ENCODE measurements around the gene CBX2. TPM values are rescaled to one million over a fixed set of nuclear protein-coding genes. Genes with fewer than 3 reads are reported as not detected.
A peak's percentile ranks its signal among the peaks of the same experiment; 100 is the strongest.

CBX2 gene
- total RNA-seq, 4 donors from 2014 or later = 2.4 to 5.9 (median 4.5) TPM

DNA sequence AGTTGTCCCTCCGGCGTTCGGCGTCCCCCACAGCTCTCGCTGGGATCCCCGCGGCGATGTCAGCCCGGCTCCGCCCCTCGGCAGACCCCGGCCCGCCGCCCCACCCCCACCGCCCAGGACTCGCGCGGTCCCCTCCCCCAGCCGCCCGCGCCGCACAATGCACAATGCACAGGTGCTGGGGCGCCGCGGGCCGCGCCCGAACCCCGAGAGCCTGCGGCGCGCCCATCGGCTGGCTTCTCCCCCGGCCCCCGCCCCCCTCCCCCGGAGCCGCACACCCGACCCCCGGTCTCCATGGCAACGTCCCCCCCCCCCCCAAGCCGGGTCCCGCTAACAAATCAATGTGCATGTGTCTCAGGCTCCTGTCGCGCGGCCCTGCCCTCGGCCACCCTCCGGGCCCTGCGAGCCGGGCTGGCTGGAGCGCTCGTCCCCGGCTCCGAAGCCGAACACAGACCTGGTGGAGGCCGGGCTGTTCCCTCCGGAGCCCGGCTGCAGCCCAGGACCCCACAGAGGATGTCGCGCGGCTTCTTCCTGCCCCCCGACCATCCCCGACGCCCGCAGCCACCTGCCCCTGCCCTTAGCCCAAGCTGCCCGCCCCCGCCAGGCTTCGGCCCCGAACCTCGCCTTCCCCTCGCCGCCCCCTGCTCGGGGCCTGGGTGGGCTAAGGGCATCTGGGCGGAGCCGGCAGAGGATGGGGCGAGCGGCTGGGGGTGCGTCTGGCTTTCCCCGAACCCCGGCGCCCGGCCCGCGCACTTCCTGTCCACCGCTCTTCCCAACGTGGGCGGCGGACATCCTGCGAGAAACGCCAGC lies 19.7 kb downstream of the CBX2 start:
- peaks cover 0 to 10% (median 0%) of the 10 kb centered on the region in 3 donors for H3K36me3 ChIP-seq
- H3K27ac ChIP-seq = peak overlapping the region in 3 of 4 donors; percentile 56 to 86 (median 72)
- no peaks in the 10 kb centered on the region for H3K9me3 ChIP-seq
- TF ChIP-seq EP300 (IDR thresholded peaks at IDR 0.05) = no peak
- no peak for TF ChIP-seq POLR2A (IDR thresholded peaks at IDR 0.05)
- TF ChIP-seq, protein P1, sequence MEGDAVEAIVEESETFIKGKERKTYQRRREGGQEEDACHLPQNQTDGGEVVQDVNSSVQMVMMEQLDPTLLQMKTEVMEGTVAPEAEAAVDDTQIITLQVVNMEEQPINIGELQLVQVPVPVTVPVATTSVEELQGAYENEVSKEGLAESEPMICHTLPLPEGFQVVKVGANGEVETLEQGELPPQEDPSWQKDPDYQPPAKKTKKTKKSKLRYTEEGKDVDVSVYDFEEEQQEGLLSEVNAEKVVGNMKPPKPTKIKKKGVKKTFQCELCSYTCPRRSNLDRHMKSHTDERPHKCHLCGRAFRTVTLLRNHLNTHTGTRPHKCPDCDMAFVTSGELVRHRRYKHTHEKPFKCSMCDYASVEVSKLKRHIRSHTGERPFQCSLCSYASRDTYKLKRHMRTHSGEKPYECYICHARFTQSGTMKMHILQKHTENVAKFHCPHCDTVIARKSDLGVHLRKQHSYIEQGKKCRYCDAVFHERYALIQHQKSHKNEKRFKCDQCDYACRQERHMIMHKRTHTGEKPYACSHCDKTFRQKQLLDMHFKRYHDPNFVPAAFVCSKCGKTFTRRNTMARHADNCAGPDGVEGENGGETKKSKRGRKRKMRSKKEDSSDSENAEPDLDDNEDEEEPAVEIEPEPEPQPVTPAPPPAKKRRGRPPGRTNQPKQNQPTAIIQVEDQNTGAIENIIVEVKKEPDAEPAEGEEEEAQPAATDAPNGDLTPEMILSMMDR (IDR thresholded peaks at IDR 0.05) = no peak
- H3K4me3 ChIP-seq = peak overlapping the region; percentile 41 to 76 (median 70)
- peaks cover 14 to 74% of the 10 kb centered on the region in 2 donors for H3K27me3 ChIP-seq
- peaks cover 4 to 68% (median 46%) of the 10 kb centered on the region in 4 donors for H3K4me1 ChIP-seq
- no peak for DNase-seq (ENCODE audit: low spot score in 2 of 2)
- WGBS, 2 donors = 1% methylated on average over 15 to 20 of the region's 89 CpGs

DNA sequence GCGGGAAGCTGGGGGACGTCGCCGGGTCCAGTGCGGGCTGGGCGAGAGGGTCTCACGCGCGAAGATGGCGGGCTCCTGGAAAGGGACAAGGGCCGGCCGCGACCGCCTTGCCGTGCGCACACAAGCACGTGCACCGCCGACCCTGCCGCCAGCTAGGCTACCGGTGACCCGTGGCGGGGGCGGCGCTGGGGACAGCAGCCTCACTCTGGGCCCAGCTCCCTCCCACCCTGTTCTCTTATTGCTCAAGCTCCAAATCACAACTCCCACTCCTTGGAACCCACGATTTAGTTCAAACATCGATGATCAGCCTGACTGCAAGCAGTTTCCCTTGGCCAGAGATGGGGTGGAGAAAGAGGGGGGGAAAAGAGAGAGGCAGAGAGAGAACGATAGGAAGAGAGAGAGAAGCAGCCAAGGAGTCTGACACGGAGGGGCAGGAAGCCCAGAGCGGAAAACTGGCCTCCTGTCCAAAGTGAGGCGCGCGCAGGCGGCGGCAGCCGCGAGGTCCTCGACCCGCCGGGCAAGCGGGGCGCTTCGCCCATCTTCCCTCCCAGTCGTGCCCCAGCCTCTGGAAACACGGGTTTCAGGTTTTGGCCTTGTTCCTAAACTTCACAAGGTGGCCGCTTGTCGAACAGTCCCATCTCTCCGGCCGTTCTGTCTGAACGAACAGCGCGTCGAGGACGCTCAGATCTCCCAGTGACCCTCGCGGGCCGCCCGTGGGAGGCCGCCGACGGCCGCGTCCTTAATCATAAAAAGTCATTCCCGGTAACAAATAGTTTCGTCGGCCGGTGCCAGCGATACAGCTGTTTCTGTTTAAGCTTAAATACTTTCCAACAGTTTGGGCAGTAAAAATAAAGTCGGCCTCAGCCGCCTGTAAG lies 20.6 kb downstream of the CBX2 start:
- TF ChIP-seq, protein P1 (IDR thresholded peaks at IDR 0.05) = no peak
- TF ChIP-seq POLR2A (IDR thresholded peaks at IDR 0.05) = no peak
- TF ChIP-seq EP300 (IDR thresholded peaks at IDR 0.05) = peak in 1 of 2 donors; percentile 57
- no peak for DNase-seq (ENCODE audit: low spot score in 2 of 2)
- Histone ChIP-seq H3K36me3 (peaks cover 0 to 10% (median 0%) of the 10 kb centered on the region in 3 donors), H3K27me3 (peaks cover 14 to 74% of the 10 kb centered on the region in 2 donors), H3K4me1 (peaks cover 4 to 68% (median 41%) of the 10 kb centered on the region in 4 donors), H3K4me3 (peak overlapping the region in 3 of 4 donors; percentile 28 to 76 (median 73)), H3K27ac (no peak overlapping the region), H3K9me3 (no peaks in the 10 kb centered on the region)
- 2% methylated on average over 57 to 62 of the region's 70 CpGs for WGBS, 2 donors

DNA sequence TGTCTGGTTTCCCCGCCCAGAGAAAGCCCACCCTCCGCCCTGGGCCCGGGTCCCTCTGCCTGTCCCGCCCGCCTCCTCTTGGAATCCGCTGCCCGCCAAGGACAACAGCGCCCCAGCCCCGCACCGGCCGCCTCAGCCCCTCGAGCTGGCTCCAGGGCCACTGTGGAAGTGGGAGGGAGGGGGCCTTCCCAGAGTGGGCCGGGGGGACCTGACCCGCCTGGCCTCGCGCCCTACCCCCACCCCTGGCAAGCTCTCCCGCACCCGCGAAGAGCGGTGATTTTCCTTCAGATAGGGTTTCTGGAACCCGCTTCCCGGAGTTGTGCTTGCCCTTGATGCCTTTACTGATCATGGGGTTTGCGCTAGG lies 21.2 kb downstream of the CBX2 start:
- no peak for DNase-seq (ENCODE audit: low spot score in 2 of 2)
- Histone ChIP-seq H3K4me3 (no peak overlapping the region), H3K36me3 (peaks cover 0 to 10% (median 0%) of the 10 kb centered on the region in 3 donors), H3K27ac (no peak overlapping the region), H3K9me3 (no peaks in the 10 kb centered on the region), H3K4me1 (peaks cover 4 to 71% (median 46%) of the 10 kb centered on the region in 4 donors), H3K27me3 (peaks cover 14 to 74% of the 10 kb centered on the region in 2 donors)
- 3 to 4% methylated on average over 17 to 21 of the region's 23 CpGs for whole genome bisulfite sequencing, 2 donors
- TF ChIP-seq EP300 (IDR thresholded peaks at IDR 0.05) (no peak), POLR2A (IDR thresholded peaks at IDR 0.05) (no peak)
- TF ChIP-seq, protein P1 (IDR thresholded peaks at IDR 0.05) = no peak

GRCh38 chr17:79799538-79800324 lies 21.8 kb downstream of the CBX2 start:
- TF ChIP-seq EP300 (IDR thresholded peaks at IDR 0.05) = no peak
- no peak for TF ChIP-seq POLR2A (IDR thresholded peaks at IDR 0.05)
- TF ChIP-seq, protein P1 (IDR thresholded peaks at IDR 0.05) = no peak

More at GRCh38 chr17:79799538-79800324, 21.8 kb downstream of the CBX2 start:
- Histone ChIP-seq H3K27me3 (peaks cover 14 to 75% of the 10 kb centered on the region in 2 donors), H3K36me3 (peaks cover 0 to 6% (median 0%) of the 10 kb centered on the region in 3 donors), H3K9me3 (no peaks in the 10 kb centered on the region), H3K4me3 (no peak overlapping the region), H3K4me1 (peaks cover 4 to 75% (median 47%) of the 10 kb centered on the region in 4 donors), H3K27ac (no peak overlapping the region)
- DNase-seq (ENCODE audit: low spot score in 2 of 2) = no peak
- WGBS, 2 donors = 4 to 5% methylated on average over 27 to 31 of the region's 31 CpGs
